H1 (cell line): ENCODE measurements around the gene SFN. TPM values are rescaled to one million over a fixed set of nuclear protein-coding genes. Genes with fewer than 3 reads are reported as not detected.

Experiments used
- CTCF ChIA-PET: fragments of 300-600 bp; sonication (Branson Sonifier 250); formaldehyde crosslinking; loops from one replicate; lab custom pipeline; 2021; ENCODE audit not compliant: partially characterized antibody; lab: Charles Lee
- POLR2A ChIA-PET: fragments of 300-600 bp; sonication (Branson Sonifier 250); formaldehyde crosslinking; loops from one replicate; lab custom pipeline; 2021; ENCODE audit warnings: inconsistent platforms; ENCODE audit not compliant: partially characterized antibody; lab: Charles Lee
- DNase-seq, 2 experiments: peaks; one replicate each; pipeline versions ENCODE4 v3.0.0 to v3.0.0-alpha.2; 2010 to 2022; ENCODE audit warnings: low spot score in 2 of 2, low read depth in 1 of 2, mixed read lengths in 1 of 2
- FAIRE-seq: peaks from 2 replicates; lab custom pipeline; 2011; peaks lifted over from hg19 to GRCh38; lab: Jason Lieb, UNC
- H2AFZ ChIP-seq: 2 replicates; pipeline ENCODE4 v1.8.1; 2012; ENCODE audit warnings: low read length, inconsistent platforms
- H2AK5ac ChIP-seq: 2 replicates; pipeline ENCODE4 v1.6.1; 2013; ENCODE audit warnings: low read depth, low read length
- H2BK120ac ChIP-seq: replicated peaks from 2 replicates; pipeline ENCODE3; 2013; ENCODE audit warnings: low read depth, low read length, inconsistent platforms
- H2BK12ac ChIP-seq: 2 replicates; pipeline ENCODE4 v1.6.1; 2013; ENCODE audit warnings: low read depth, low read length
- H2BK15ac ChIP-seq: 2 replicates; pipeline ENCODE4 v1.6.1; 2013; ENCODE audit warnings: low read length
- H2BK20ac ChIP-seq: 2 replicates; pipeline ENCODE4 v1.6.1; 2013; ENCODE audit warnings: low read length
- H2BK5ac ChIP-seq: 2 replicates; pipeline ENCODE4 v1.6.1; 2013; ENCODE audit warnings: low read depth, low read length
- H3K14ac ChIP-seq: 2 replicates; pipeline ENCODE4 v1.6.1; 2013; ENCODE audit warnings: inconsistent platforms; ENCODE audit not compliant: insufficient read length
- H3K18ac ChIP-seq: 2 replicates; pipeline ENCODE4 v1.6.1; 2013; ENCODE audit warnings: low read length; ENCODE audit errors: extremely low read depth
- H3K23ac ChIP-seq: 2 replicates; pipeline ENCODE4 v1.6.1; 2013; ENCODE audit warnings: inconsistent platforms; ENCODE audit not compliant: insufficient read length
- H3K23me2 ChIP-seq: 2 replicates; pipeline ENCODE4 v1.6.1; 2013; ENCODE audit warnings: low read depth, low read length
- H3K27ac ChIP-seq: 2 replicates; pipeline ENCODE4 v1.6.1; 2011; ENCODE audit warnings: low read depth, low read length, inconsistent platforms
- H3K27me3 ChIP-seq, 4 experiments: replicated peaks in 1 of 4; 1 replicate in 1 of 4; 2 replicates in 3 of 4; pipeline versions ENCODE4 v1.6.1 to v1.8.1; 2011 to 2013; ENCODE audit warnings: low read length in 3 of 4, mild to moderate bottlenecking in 3 of 4, inconsistent platforms in 2 of 4, mixed read lengths in 2 of 4, moderate library complexity in 1 of 4; ENCODE audit not compliant: control insufficient read depth in 3 of 4, insufficient read depth in 3 of 4; ENCODE audit errors: extremely low read depth in 1 of 4
- H3K36me3 ChIP-seq, 4 experiments: 2 replicates each; pipeline versions ENCODE4 v1.6.1 to v1.8.1; 2011 to 2013; ENCODE audit warnings: mild to moderate bottlenecking in 4 of 4, low read length in 3 of 4, moderate library complexity in 2 of 4, control low read depth in 1 of 4, inconsistent platforms in 1 of 4; ENCODE audit not compliant: insufficient read depth in 4 of 4, control insufficient read depth in 2 of 4
- H3K4ac ChIP-seq: replicated peaks from 2 replicates; pipeline ENCODE3; 2013; ENCODE audit warnings: low read length, low read depth, mixed read lengths, inconsistent platforms; ENCODE audit not compliant: insufficient read length
- H3K4me1 ChIP-seq, 4 experiments: replicated peaks in 1 of 4; 1 replicate in 1 of 4; 2 replicates in 3 of 4; pipeline versions ENCODE4 v1.6.1 to v1.8.1; 2011 to 2013; ENCODE audit warnings: low read length in 3 of 4, inconsistent platforms in 2 of 4, mixed read lengths in 1 of 4; ENCODE audit not compliant: insufficient read depth in 4 of 4, control insufficient read depth in 3 of 4
- H3K4me2 ChIP-seq, 2 experiments: 2 replicates each; pipeline versions ENCODE4 v1.6.1 to v1.8.1; 2011 to 2013; ENCODE audit warnings: low read depth in 2 of 2, low read length in 2 of 2, control low read depth in 1 of 2, inconsistent platforms in 1 of 2, mild to moderate bottlenecking in 1 of 2; ENCODE audit not compliant: insufficient read depth in 1 of 2
- H3K4me3 ChIP-seq, 4 experiments: fragments of 200-600, 300-600 bp in 1 of 4; sonication (generic), shearing (Covaris generic), sonication (Bioruptor Twin) in 1 of 4; 2 replicates each; pipeline versions ENCODE4 v1.5.1 to v1.8.1; 2011 to 2016; ENCODE audit warnings: low read length in 4 of 4, low read depth in 3 of 4, control low read depth in 2 of 4, inconsistent platforms in 2 of 4, mild to moderate bottlenecking in 2 of 4, mixed read lengths in 1 of 4, moderate library complexity in 1 of 4; ENCODE audit not compliant: insufficient read depth in 2 of 4; ENCODE audit errors: extremely low read depth in 1 of 4
- H3K56ac ChIP-seq: replicated peaks from 2 replicates; pipeline ENCODE3; 2013; ENCODE audit warnings: low read depth, mild to moderate bottlenecking, mixed read lengths, low read length, inconsistent platforms; ENCODE audit not compliant: insufficient read length
- H3K79me1 ChIP-seq: 2 replicates; pipeline ENCODE4 v1.6.1; 2013; ENCODE audit warnings: low read depth, low read length, control low read depth
- H3K79me2 ChIP-seq, 2 experiments: 2 replicates each; pipeline versions ENCODE4 v1.6.1 to v1.8.1; 2012 to 2013; ENCODE audit warnings: low read length in 2 of 2, mild to moderate bottlenecking in 2 of 2, inconsistent platforms in 1 of 2; ENCODE audit not compliant: insufficient read depth in 2 of 2, control insufficient read depth in 1 of 2
- H3K9ac ChIP-seq, 4 experiments: replicated peaks in 1 of 4; 1 replicate in 1 of 4; 2 replicates in 3 of 4; pipeline versions ENCODE4 v1.6.1 to v1.8.1; 2011 to 2013; ENCODE audit warnings: low read depth in 3 of 4, low read length in 3 of 4, control low read depth in 2 of 4, mild to moderate bottlenecking in 2 of 4, moderate library complexity in 2 of 4, inconsistent platforms in 1 of 4; ENCODE audit errors: extremely low read depth in 1 of 4
- H3K9me3 ChIP-seq, 2 experiments: 2 replicates each; pipeline versions ENCODE4 v1.6.1 to v1.8.1; 2012 to 2013; ENCODE audit warnings: mild to moderate bottlenecking in 2 of 2, moderate library complexity in 2 of 2, control low read depth in 1 of 2, inconsistent platforms in 1 of 2, low read depth in 1 of 2, low read length in 1 of 2, mixed read lengths in 1 of 2; ENCODE audit not compliant: insufficient read depth in 2 of 2
- H4K20me1 ChIP-seq, 2 experiments: replicated peaks in 1 of 2; 2 replicates each; pipeline versions ENCODE3 to v1.8.1; 2011 to 2013; ENCODE audit warnings: inconsistent platforms in 2 of 2, low read length in 2 of 2, mild to moderate bottlenecking in 1 of 2; ENCODE audit not compliant: insufficient read depth in 2 of 2, control insufficient read depth in 1 of 2
- H4K5ac ChIP-seq: 2 replicates; pipeline ENCODE4 v1.6.1; 2013; ENCODE audit warnings: low read length, low read depth, mixed read lengths, inconsistent platforms; ENCODE audit not compliant: insufficient read length
- H4K8ac ChIP-seq: 2 replicates; pipeline ENCODE4 v1.8.0; 2013; ENCODE audit warnings: mild to moderate bottlenecking, moderate library complexity, low read length, inconsistent platforms; ENCODE audit not compliant: insufficient read depth; ENCODE audit errors: extremely low read depth
- H4K91ac ChIP-seq: replicated peaks from 2 replicates; pipeline ENCODE3; 2013; ENCODE audit warnings: low read length, mixed read lengths, inconsistent platforms; ENCODE audit not compliant: insufficient read length
- HDAC2 ChIP-seq, 2 experiments: fragments of 300-600 bp in 1 of 2; sonication (generic) in 1 of 2; IDR thresholded peaks; 2 replicates each; pipeline ENCODE4 v1.6.1; 2011 to 2012; ENCODE audit warnings: low read depth in 2 of 2, low read length in 2 of 2, mild to moderate bottlenecking in 2 of 2, moderate library complexity in 2 of 2, borderline replicate concordance in 1 of 2, inconsistent platforms in 1 of 2
- RAD21 ChIP-seq, 2 experiments: IDR thresholded peaks in 1 of 2; conservative IDR thresholded peaks in 1 of 2; 2 replicates each; pipeline ENCODE4 v1.6.1; 2011; ENCODE audit warnings: low read depth in 2 of 2, low read length in 2 of 2, improper control_type of control experiment in 1 of 2, inconsistent platforms in 1 of 2, mild to moderate bottlenecking in 1 of 2, moderate library complexity in 1 of 2
- WGBS, 2 experiments: shearing (Covaris generic) in 1 of 2; methylation state at CpG; one replicate each; pipeline versions ENCODE4 v1.1.6 to v1.1.7; 2013 to 2015; ENCODE audit warnings: low lambda C conversion rate in 2 of 2, mixed read lengths in 2 of 2, inconsistent platforms in 1 of 2, low coverage in 1 of 2, missing lambda C conversion rate in 1 of 2; ENCODE audit not compliant: insufficient replicate concordance in 2 of 2, insufficient coverage in 1 of 2, insufficient read length in 1 of 2; ENCODE audit errors: extremely low coverage in 1 of 2, missing lambda C conversion rate in 1 of 2; 5-methylcytosine and 5-hydroxymethylcytosine counted together
- polyA plus RNA-seq, 7 experiments: library from polyadenylated mRNA; depleted of rRNA in 3 of 7; stranded (reverse) in 5 of 7; unstranded in 2 of 7; fragments of >200 nt in 5 of 7; fragments of 200-250 nt in 2 of 7; gene quantifications; 1 replicate in 5 of 7; 2 replicates in 1 of 7; 4 replicates in 1 of 7; pipeline versions ENCODE4 v1.2.1 to v1.2.3, GENCODE V29; 2011 to 2013; ENCODE audit warnings: missing spikeins in 2 of 7, mixed read lengths in 2 of 7
- total RNA-seq: library from RNA; stranded (reverse); fragmentation: NEBNext Ultra II Directional; extraction: Animal tissue kit (Norgen Biotek cat#: 25700); gene quantifications from 2 replicates; pipeline ENCODE4 v1.2.1, GENCODE V29; 2021
- TF ChIP-seq, protein P1 (sequence below): IDR thresholded peaks from 2 replicates; pipeline ENCODE4 v1.6.1; 2011; ENCODE audit warnings: low read length, improper control_type of control experiment

The SFN gene
- total and polyA plus RNA-seq, 2 of the 8 experiments (the other 6 are each of a cell fraction or from before 2014, with no cell fraction given), result 3.3 to 3.9 TPM

DNA sequence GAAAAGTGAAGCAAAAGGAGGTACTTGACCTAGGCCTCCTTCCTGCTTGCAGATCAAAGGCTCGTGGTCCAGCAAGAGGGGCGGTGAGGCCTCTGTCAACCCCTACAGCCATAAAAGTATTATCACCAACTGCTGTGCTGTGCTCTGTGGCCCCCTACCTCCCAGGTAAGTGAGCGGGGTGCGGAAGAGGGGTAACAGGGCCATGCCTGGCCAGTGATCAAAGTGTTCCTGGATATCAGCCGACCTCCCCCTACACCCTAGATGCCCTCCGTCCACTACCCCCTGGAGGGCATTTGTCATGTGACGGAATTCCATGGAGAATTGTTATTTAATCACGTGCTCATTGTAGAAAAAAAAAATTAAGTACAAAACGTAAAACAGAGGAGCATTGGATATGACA lies 10.2 kb upstream of the SFN start:
- H3K23ac ChIP-seq, result no peak overlapping the region
- no peak for DNase-seq
- H3K27me3 ChIP-seq, result no peaks in the 10 kb centered on the region
- peak; percentile 7 for FAIRE-seq
- no peak overlapping the region for H2BK15ac ChIP-seq
- H4K8ac ChIP-seq, result no peak overlapping the region
- H4K5ac ChIP-seq, result no peak overlapping the region
- H3K9ac ChIP-seq, result no peak overlapping the region
- H3K27ac ChIP-seq, result no peak overlapping the region
- H3K56ac ChIP-seq, result no peak overlapping the region
- peaks cover 0 to 25% (median 15%) of the 10 kb centered on the region in 4 experiments; a peak in 5 of 8 replicates for H3K36me3 ChIP-seq
- H3K9me3 ChIP-seq, result no peaks in the 10 kb centered on the region
- no peak overlapping the region for H3K4me3 ChIP-seq
- no peak overlapping the region for H4K91ac ChIP-seq
- CTCF ChIA-PET, result interaction anchor here (1.1 to 22.8 kb wide), 5 partner anchors 8 to 28 kb away, joined by 6 to 547 read pairs (median 57); partner anchors contain the start of gene GPN2
- no peak overlapping the region for H2AK5ac ChIP-seq
- WGBS, 2 experiments, result 86% methylated on average over 9 of the region's 9 CpGs; no CpG with 5 or more reads in 1 of the 2 experiments
- peaks cover 0 to 5% of the 10 kb centered on the region in 2 experiments for H4K20me1 ChIP-seq
- H2BK20ac ChIP-seq, result no peak overlapping the region
- TF ChIP-seq, protein P1, sequence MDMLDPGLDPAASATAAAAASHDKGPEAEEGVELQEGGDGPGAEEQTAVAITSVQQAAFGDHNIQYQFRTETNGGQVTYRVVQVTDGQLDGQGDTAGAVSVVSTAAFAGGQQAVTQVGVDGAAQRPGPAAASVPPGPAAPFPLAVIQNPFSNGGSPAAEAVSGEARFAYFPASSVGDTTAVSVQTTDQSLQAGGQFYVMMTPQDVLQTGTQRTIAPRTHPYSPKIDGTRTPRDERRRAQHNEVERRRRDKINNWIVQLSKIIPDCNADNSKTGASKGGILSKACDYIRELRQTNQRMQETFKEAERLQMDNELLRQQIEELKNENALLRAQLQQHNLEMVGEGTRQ, result peak; percentile 27; the same call in 1 of the 2 replicates
- no peak for TF ChIP-seq HDAC2 (IDR thresholded peaks at IDR 0.05; ENCODE audit: borderline replicate concordance in 1 of 2, low read depth in 2 of 2, low read length in 2 of 2)
- TF ChIP-seq RAD21 (IDR thresholded peaks at IDR 0.05 in 1 of 2, conservative IDR thresholded peaks at IDR 0.05 in 1 of 2; ENCODE audit: low read depth in 2 of 2, low read length in 2 of 2), result no peak
- TF ChIP-seq, all 59 proteins: peak for 1
- Histone ChIP-seq H3K4me1 (peaks cover 0 to 10% (median 6%) of the 10 kb centered on the region in 4 experiments; a peak in 6 of 7 replicates), H3K18ac (no peak overlapping the region), H2AFZ (no peak overlapping the region), H2BK5ac (no peak overlapping the region), H3K4ac (no peak overlapping the region), H2BK12ac (no peak overlapping the region), H3K14ac (no peak overlapping the region), H3K23me2 (no peaks in the 10 kb centered on the region), H2BK120ac (no peak overlapping the region), H3K79me2 (no peaks in the 10 kb centered on the region), H3K79me1 (no peaks in the 10 kb centered on the region), H3K4me2 (no peak overlapping the region)
- POLR2A ChIA-PET, result no interaction called here
